Measurements from ENCODE around the gene LPAR1. TPM values are rescaled to one million over a fixed set of nuclear protein-coding genes. Genes with fewer than 3 reads are reported as not detected.

The LPAR1 gene
- total and polyA plus RNA-seq, 2 donors from 2014 or later = 2.9 to 28.2 TPM

DNA sequence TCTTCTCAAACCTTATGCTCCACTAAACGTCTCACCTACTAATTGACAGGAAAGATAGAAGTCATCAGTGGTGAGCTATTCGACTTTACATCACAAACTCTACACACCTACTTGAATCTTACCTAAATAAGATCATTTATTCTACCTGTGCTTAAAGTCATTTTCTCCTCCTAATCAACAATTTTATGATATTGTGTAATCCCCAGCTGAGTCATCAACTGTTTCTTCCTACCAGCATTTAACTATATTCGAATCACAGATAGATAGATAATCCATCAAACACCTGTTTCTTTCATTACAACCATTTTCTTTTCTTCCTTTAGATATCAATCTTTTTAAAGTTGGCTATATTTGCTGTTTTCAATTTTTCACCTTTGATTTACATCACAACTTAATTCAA is 181.5 kb downstream of the LPAR1 start:
- TF ChIP-seq, protein P1, sequence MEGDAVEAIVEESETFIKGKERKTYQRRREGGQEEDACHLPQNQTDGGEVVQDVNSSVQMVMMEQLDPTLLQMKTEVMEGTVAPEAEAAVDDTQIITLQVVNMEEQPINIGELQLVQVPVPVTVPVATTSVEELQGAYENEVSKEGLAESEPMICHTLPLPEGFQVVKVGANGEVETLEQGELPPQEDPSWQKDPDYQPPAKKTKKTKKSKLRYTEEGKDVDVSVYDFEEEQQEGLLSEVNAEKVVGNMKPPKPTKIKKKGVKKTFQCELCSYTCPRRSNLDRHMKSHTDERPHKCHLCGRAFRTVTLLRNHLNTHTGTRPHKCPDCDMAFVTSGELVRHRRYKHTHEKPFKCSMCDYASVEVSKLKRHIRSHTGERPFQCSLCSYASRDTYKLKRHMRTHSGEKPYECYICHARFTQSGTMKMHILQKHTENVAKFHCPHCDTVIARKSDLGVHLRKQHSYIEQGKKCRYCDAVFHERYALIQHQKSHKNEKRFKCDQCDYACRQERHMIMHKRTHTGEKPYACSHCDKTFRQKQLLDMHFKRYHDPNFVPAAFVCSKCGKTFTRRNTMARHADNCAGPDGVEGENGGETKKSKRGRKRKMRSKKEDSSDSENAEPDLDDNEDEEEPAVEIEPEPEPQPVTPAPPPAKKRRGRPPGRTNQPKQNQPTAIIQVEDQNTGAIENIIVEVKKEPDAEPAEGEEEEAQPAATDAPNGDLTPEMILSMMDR (IDR thresholded peaks at IDR 0.05; ENCODE audit: borderline replicate concordance, extremely low read depth, insufficient read depth) = no peak
- FAIRE-seq = no peak

DNA sequence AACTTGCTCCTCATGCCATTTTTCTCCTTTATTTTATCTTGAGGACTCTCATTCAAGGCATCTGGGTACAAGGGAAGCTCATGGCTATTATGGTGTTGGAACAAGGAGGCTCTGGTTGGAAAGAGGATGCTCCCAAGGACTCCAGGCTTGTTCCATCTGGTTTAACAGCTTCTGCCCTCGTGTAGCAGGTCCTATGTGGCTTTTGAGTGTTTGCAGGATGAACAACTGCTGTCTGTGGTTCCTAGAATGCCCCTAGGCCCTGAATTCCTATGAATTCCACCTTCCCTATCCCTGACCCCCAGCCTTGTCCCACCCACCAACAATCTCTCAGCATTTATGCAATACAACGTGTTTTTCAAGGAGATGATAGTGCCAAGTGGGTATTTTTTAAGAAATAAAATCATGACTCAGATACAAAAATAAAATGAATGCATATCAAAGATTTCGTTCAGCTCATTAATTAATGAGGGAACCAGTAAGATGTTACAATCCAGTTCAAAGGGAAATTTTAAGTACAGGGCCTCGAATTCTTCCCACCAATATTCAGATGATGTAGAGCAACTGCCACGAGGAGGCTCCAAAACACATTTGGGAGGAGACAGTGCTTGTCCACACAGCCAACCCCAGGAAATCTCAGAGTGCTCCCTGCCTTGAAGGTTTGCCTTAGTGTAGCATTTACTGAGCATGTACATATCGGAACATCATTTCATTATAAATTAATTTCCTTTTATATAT is 187.7 kb downstream of the LPAR1 start:
- TF ChIP-seq, protein P1 (IDR thresholded peaks at IDR 0.05; ENCODE audit: borderline replicate concordance, extremely low read depth, insufficient read depth) = no peak

More for the DNA sequence above, 181.5 kb downstream of the LPAR1 start:
- H3K9ac ChIP-seq (ENCODE audit: low read length in 3 of 3) = no peak overlapping the region
- no peaks in the 10 kb centered on the region for H3K4me1 ChIP-seq (ENCODE audit: control insufficient read depth in 2 of 3, insufficient read depth in 2 of 3, low read depth in 1 of 3, low read length in 3 of 3)
- no peaks in the 10 kb centered on the region for H3K27me3 ChIP-seq (ENCODE audit: control insufficient read depth, insufficient read depth, low read length)
- no peaks in the 10 kb centered on the region for H3K36me3 ChIP-seq (ENCODE audit: control insufficient read depth in 2 of 3, insufficient read depth in 3 of 3, low read length in 3 of 3)
- no peak overlapping the region for H3K27ac ChIP-seq (ENCODE audit: low read depth in 2 of 2, low read length in 2 of 2)
- H3K4me3 ChIP-seq (ENCODE audit: low read length in 3 of 3) = no peak overlapping the region
- peaks cover 0 to 25% (median 5%) of the 10 kb centered on the region in 3 donors for H3K9me3 ChIP-seq (ENCODE audit: control insufficient read depth in 2 of 3, insufficient read depth in 1 of 3, low read length in 3 of 3)
- DNase-seq = no peak
- intact Hi-C loops (cut with DNase I) = no loop called here

DNA sequence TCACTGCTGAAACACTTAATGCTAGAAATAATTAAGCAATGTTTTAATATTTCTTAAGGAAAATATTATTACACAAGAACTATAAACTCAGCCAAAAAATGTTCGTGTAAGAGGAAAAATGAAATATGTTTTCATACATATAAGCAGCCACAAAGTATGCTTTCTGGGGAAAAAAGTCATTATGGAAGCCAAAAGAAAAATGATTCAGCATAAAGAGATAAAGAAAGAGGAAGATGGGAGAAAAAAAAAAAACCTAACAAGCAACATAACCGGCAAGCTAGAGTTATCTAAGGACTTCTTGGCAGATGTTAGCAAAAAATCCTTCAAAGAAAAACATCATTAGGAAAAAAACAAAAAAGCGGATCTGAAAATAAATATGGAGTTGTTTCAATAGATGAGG is 190.6 kb downstream of the LPAR1 start:
- FAIRE-seq (peak; percentile 72), DNase-seq (no peak)
- H3K4me1 ChIP-seq (ENCODE audit: control insufficient read depth in 2 of 3, insufficient read depth in 2 of 3, low read depth in 1 of 3, low read length in 3 of 3) = no peaks in the 10 kb centered on the region
- no peaks in the 10 kb centered on the region for H3K9me3 ChIP-seq (ENCODE audit: control insufficient read depth in 2 of 3, insufficient read depth in 1 of 3, low read length in 3 of 3)
- no peak overlapping the region for H3K4me3 ChIP-seq (ENCODE audit: low read length in 3 of 3)
- intact Hi-C loops (cut with DNase I) = no loop called here
- H3K36me3 ChIP-seq (ENCODE audit: control insufficient read depth in 2 of 3, insufficient read depth in 3 of 3, low read length in 3 of 3) = no peaks in the 10 kb centered on the region
- no peak overlapping the region for H3K9ac ChIP-seq (ENCODE audit: low read length in 3 of 3)
- H3K27ac ChIP-seq (ENCODE audit: low read depth in 2 of 2, low read length in 2 of 2) = no peak overlapping the region
- H3K27me3 ChIP-seq (ENCODE audit: control insufficient read depth, insufficient read depth, low read length) = no peaks in the 10 kb centered on the region
- TF ChIP-seq, protein P1 (IDR thresholded peaks at IDR 0.05; ENCODE audit: borderline replicate concordance, extremely low read depth, insufficient read depth) = no peak

More for the DNA sequence above, 187.7 kb downstream of the LPAR1 start:
- intact Hi-C loops (cut with DNase I) = no loop called here
- Histone ChIP-seq H3K36me3 (ENCODE audit: control insufficient read depth in 2 of 3, insufficient read depth in 3 of 3, low read length in 3 of 3) (no peaks in the 10 kb centered on the region), H3K4me1 (ENCODE audit: control insufficient read depth in 2 of 3, insufficient read depth in 2 of 3, low read depth in 1 of 3, low read length in 3 of 3) (no peaks in the 10 kb centered on the region), H3K27me3 (ENCODE audit: control insufficient read depth, insufficient read depth, low read length) (no peaks in the 10 kb centered on the region), H3K9me3 (ENCODE audit: control insufficient read depth in 2 of 3, insufficient read depth in 1 of 3, low read length in 3 of 3) (peaks cover 0 to 10% (median 5%) of the 10 kb centered on the region in 3 donors), H3K4me3 (ENCODE audit: low read length in 3 of 3) (no peak overlapping the region), H3K27ac (ENCODE audit: low read depth in 2 of 2, low read length in 2 of 2) (no peak overlapping the region), H3K9ac (ENCODE audit: low read length in 3 of 3) (no peak overlapping the region)
- DNase-seq = no peak
- FAIRE-seq = no peak

All from kidney (tissue), 14 donors.